GM23338 (cell line): ENCODE measurements around the gene CDK5RAP2. TPM values are rescaled to one million over a fixed set of nuclear protein-coding genes. Genes with fewer than 3 reads are reported as not detected.

Experiments used
- ATAC-seq: fragments of 200-7000 bp; cut with Tn5 transposase; 3 replicates; pipeline ENCODE4 v1.9.1; 2020
- DNase-seq: peaks from one replicate; pipeline ENCODE4 v3.0.0-alpha.2; 2015; ENCODE audit warnings: low spot score
- H2AFZ ChIP-seq: fragments of 200-600 bp; sonication (generic); 2 replicates; pipeline ENCODE4 v1.8.0; 2016; ENCODE audit warnings: antibody characterized with exemption, mild to moderate bottlenecking, moderate library complexity
- H3F3A ChIP-seq: fragments of 200-600 bp; sonication (generic); replicated peaks from 2 replicates; pipeline ENCODE4 v1.8.0; 2017; ENCODE audit warnings: antibody characterized with exemption, mixed run types, low read depth
- H3K27ac ChIP-seq: fragments of 200-600 bp; sonication (generic); 2 replicates; pipeline ENCODE4 v1.6.1; 2016; ENCODE audit warnings: low read depth
- H3K27me3 ChIP-seq: fragments of 200-600 bp; sonication (generic); 2 replicates; pipeline ENCODE4 v1.8.0; 2016; ENCODE audit warnings: mild to moderate bottlenecking, mixed run types, moderate library complexity; ENCODE audit not compliant: insufficient read depth
- H3K36me3 ChIP-seq: fragments of 200-600 bp; sonication (generic); 2 replicates; pipeline ENCODE4 v1.8.0; 2016; ENCODE audit warnings: mild to moderate bottlenecking; ENCODE audit not compliant: insufficient read depth
- H3K4me1 ChIP-seq: fragments of 200-600 bp; sonication (generic); 2 replicates; pipeline ENCODE4 v1.8.0; 2016; ENCODE audit warnings: mild to moderate bottlenecking, moderate library complexity; ENCODE audit not compliant: insufficient read depth
- H3K4me2 ChIP-seq: fragments of 200-600 bp; sonication (generic); 2 replicates; pipeline ENCODE4 v1.7.1; 2017; ENCODE audit warnings: mixed run types
- H3K4me3 ChIP-seq: fragments of 200-600 bp; sonication (generic); 2 replicates; pipeline ENCODE4 v1.6.1; 2016; ENCODE audit warnings: mixed run types
- H3K79me2 ChIP-seq: fragments of 200-600 bp; sonication (generic); replicated peaks from 2 replicates; pipeline ENCODE4 v1.8.0; 2017; ENCODE audit warnings: mild to moderate bottlenecking; ENCODE audit not compliant: insufficient read depth
- H3K9me2 ChIP-seq: fragments of 200-600 bp; sonication (generic); 2 replicates; pipeline ENCODE4 v1.8.0; 2017; ENCODE audit not compliant: insufficient read depth
- H4K20me1 ChIP-seq: fragments of 200-600 bp; sonication (generic); replicated peaks from 2 replicates; pipeline ENCODE4 v1.8.0; 2017; ENCODE audit warnings: mild to moderate bottlenecking; ENCODE audit not compliant: insufficient read depth
- H3K27ac Mint-ChIP-seq: 2 replicates; pipeline ENCODE4 v1.8.0; 2020; ENCODE audit warnings: inconsistent platforms, mild to moderate bottlenecking, moderate library complexity, mixed read lengths
- H3K27me3 Mint-ChIP-seq: 3 replicates; pipeline ENCODE4 v1.8.0; 2022; ENCODE audit warnings: low read depth, mild to moderate bottlenecking, moderate library complexity, mixed read lengths, inconsistent platforms; ENCODE audit not compliant: insufficient read depth, poor library complexity
- H3K36me3 Mint-ChIP-seq: 3 replicates; pipeline ENCODE4 v1.8.0; 2021; ENCODE audit warnings: low read depth, mild to moderate bottlenecking, inconsistent platforms, moderate library complexity, mixed read lengths
- H3K4me1 Mint-ChIP-seq: 3 replicates; pipeline ENCODE4 v1.8.0; 2020; ENCODE audit warnings: mild to moderate bottlenecking, inconsistent platforms, mixed read lengths
- H3K4me3 Mint-ChIP-seq: 3 replicates; pipeline ENCODE4 v1.8.0; 2021; ENCODE audit warnings: moderate library complexity, mild to moderate bottlenecking, inconsistent platforms, mixed read lengths
- H3K9me3 Mint-ChIP-seq: 3 replicates; pipeline ENCODE4 v1.8.0; 2020; ENCODE audit warnings: moderate library complexity, mild to moderate bottlenecking, inconsistent platforms, mixed read lengths
- CREB1 ChIP-seq: fragments of 250-450 bp; sonication (Bioruptor Pico); IDR thresholded peaks from 2 replicates; pipeline ENCODE4 v1.5.0; 2020; ENCODE audit warnings: low read depth, mild to moderate bottlenecking, moderate library complexity
- CTCF ChIP-seq, 2 experiments: fragments of 200-600 bp in 1 of 2; sonication (generic) in 1 of 2; conservative IDR thresholded peaks; 2 replicates each; pipeline versions ENCODE4 v1.5.1 to v1.6.1; 2016 to 2017; ENCODE audit warnings: antibody characterized with exemption in 2 of 2, low read depth in 2 of 2, mild to moderate bottlenecking in 2 of 2, moderate library complexity in 1 of 2
- ETS1 ChIP-seq: IDR thresholded peaks from 2 replicates; pipeline ENCODE4 v1.6.1; 2016; ENCODE audit warnings: antibody characterized with exemption
- EZH2 ChIP-seq: fragments of 200-600 bp; sonication (generic); IDR thresholded peaks from one replicate; pipeline ENCODE4 v1.8.0; 2017; ENCODE audit warnings: antibody characterized with exemption, mild to moderate bottlenecking, low read depth; ENCODE audit not compliant: unreplicated experiment
- JUNB ChIP-seq: IDR thresholded peaks from one replicate; pipeline ENCODE4 v1.6.1; 2016; ENCODE audit warnings: antibody characterized with exemption; ENCODE audit not compliant: unreplicated experiment
- POLR2AphosphoS5 ChIP-seq: IDR thresholded peaks from 2 replicates; pipeline ENCODE4 v1.6.1; 2016; ENCODE audit warnings: antibody characterized with exemption, low read depth
- STAT1 ChIP-seq: IDR thresholded peaks from one replicate; pipeline ENCODE4 v1.6.1; 2016; ENCODE audit warnings: antibody characterized with exemption; ENCODE audit not compliant: unreplicated experiment
- ZNF114 ChIP-seq: fragments of 250-450 bp; sonication (Bioruptor Pico); IDR thresholded peaks from 2 replicates; pipeline ENCODE4 v1.5.0; 2020; ENCODE audit warnings: mild to moderate bottlenecking, moderate library complexity
- ZNF462 ChIP-seq: fragments of 250-450 bp; sonication (Bioruptor Pico); IDR thresholded peaks from 2 replicates; pipeline ENCODE4 v1.5.0; 2020; ENCODE audit warnings: mild to moderate bottlenecking, moderate library complexity
- polyA plus RNA-seq: library from polyadenylated mRNA; unstranded; fragments of >200 nt; fragmentation: Nextera tagmentation; extraction: Ambion mirVana; gene quantifications from 2 replicates; pipeline ENCODE4 v1.2.1, GENCODE V29; 2016
- total RNA-seq: library from RNA; depleted of rRNA; stranded (reverse); fragments of >200 nt; shearing (Covaris generic); gene quantifications from 2 replicates; pipeline ENCODE4 v1.2.3, GENCODE V29; 2014

The CDK5RAP2 gene
- total and polyA plus RNA-seq, 2 experiments from 2014 or later, result 50.7 to 65.7 TPM

GRCh38 chr9:120410925-120411501, 169.0 kb downstream of the CDK5RAP2 start:
- H3K79me2 ChIP-seq, result no peaks in the 10 kb centered on the region
- ATAC-seq, result no peak
- no peak overlapping the region for H3K4me3 ChIP-seq
- H2AFZ ChIP-seq, result no peak overlapping the region
- no peaks in the 10 kb centered on the region; the same call in 1 of the 2 replicates for H3F3A ChIP-seq
- H3K27me3 Mint-ChIP-seq, result peaks cover 9% of the 10 kb centered on the region
- no peaks in the 10 kb centered on the region for H4K20me1 ChIP-seq
- no peak for TF ChIP-seq CREB1 (CRISPR knock-in tag)
- no peak for TF ChIP-seq STAT1
- no peak for TF ChIP-seq ZNF462
- TF ChIP-seq EZH2, result no peak
- TF ChIP-seq CTCF (conservative IDR thresholded peaks at IDR 0.05; ENCODE audit: low read depth in 2 of 2), result no peak
- no peak for TF ChIP-seq ZNF114 (CRISPR knock-in tag)
- no peak for TF ChIP-seq ETS1
- TF ChIP-seq JUNB, result no peak
- no peak for TF ChIP-seq POLR2AphosphoS5
- peaks cover 3% of the 10 kb centered on the region; the same call in 1 of the 2 replicates for H3K36me3 ChIP-seq
- no peaks in the 10 kb centered on the region for H3K9me2 ChIP-seq
- H3K27ac Mint-ChIP-seq, result no peak overlapping the region; the same call in 1 of the 2 replicates
- peaks cover 47% of the 10 kb centered on the region for H3K36me3 Mint-ChIP-seq
- H3K4me3 Mint-ChIP-seq, result no peak overlapping the region
- H3K4me1 Mint-ChIP-seq, result peaks cover 35% of the 10 kb centered on the region
- H3K4me2 ChIP-seq, result no peak overlapping the region
- H3K27ac ChIP-seq, result no peak overlapping the region
- H3K9me3 Mint-ChIP-seq, result no peaks in the 10 kb centered on the region
- no peak for DNase-seq
- peaks cover 36% of the 10 kb centered on the region for H3K4me1 ChIP-seq
- H3K27me3 ChIP-seq, result no peaks in the 10 kb centered on the region
